Stimulated activated CD4-positive, alpha-beta T cell treated with anti-CD3 and anti-CD28 coated beads, Interleukin-4, amount 100 ng/mL, for 24 hours (primary cell): ENCODE results near the gene SYTL2.
"Not testable (repeated sequence)": the region's sequence is repeated elsewhere in the genome, so short reads cannot be mapped to it uniquely, and the experiment has no call there.

Source experiments
- DNase-seq: peaks from one replicate; pipeline ENCODE4 v3.0.0-alpha.2; 2020

SYTL2 gene

GRCh38 chr11:85787809-85788760 lies 22.9 kb downstream of the SYTL2 start:
- no peak for DNase-seq

GRCh38 chr11:85787168-85787567 lies 23.8 kb downstream of the SYTL2 start:
- DNase-seq: no peak

- no peak for DNase-seq
These were observed 26.3 kb downstream of the SYTL2 start for GRCh38 chr11:85784480-85785265.

GRCh38 chr11:85783758-85784157 lies 27.2 kb downstream of the SYTL2 start:
- no peak for DNase-seq

GRCh38 chr11:85780780-85781517 lies 30.0 kb downstream of the SYTL2 start:
- DNase-seq: not testable (repeated sequence)

GRCh38 chr11:85779956-85780640 lies 30.8 kb downstream of the SYTL2 start:
- no peak for DNase-seq

GRCh38 chr11:85777603-85777972 lies 33.4 kb downstream of the SYTL2 start:
- DNase-seq: not testable (repeated sequence)

GRCh38 chr11:85776951-85777602 lies 33.9 kb downstream of the SYTL2 start:
- no peak for DNase-seq

- no peak for DNase-seq
These were observed 36.5 kb downstream of the SYTL2 start for GRCh38 chr11:85774256-85775101.

- DNase-seq: no peak
These were observed 38.2 kb downstream of the SYTL2 start for GRCh38 chr11:85772695-85773094.

- DNase-seq: no peak
These were observed 39.4 kb downstream of the SYTL2 start for GRCh38 chr11:85771568-85771967.

GRCh38 chr11:85769771-85770170 lies 41.2 kb downstream of the SYTL2 start:
- no peak for DNase-seq

GRCh38 chr11:85768473-85769146 lies 42.3 kb downstream of the SYTL2 start:
- peak; percentile 13 for DNase-seq

GRCh38 chr11:85767246-85767945 lies 43.5 kb downstream of the SYTL2 start:
- no peak for DNase-seq

- DNase-seq: no peak
These were observed 44.2 kb downstream of the SYTL2 start for GRCh38 chr11:85766721-85767161.

GRCh38 chr11:85764796-85765195 lies 46.1 kb downstream of the SYTL2 start:
- no peak for DNase-seq

GRCh38 chr11:85762226-85762625 lies 48.7 kb downstream of the SYTL2 start:
- no peak for DNase-seq

- no peak for DNase-seq
These were observed 51.0 kb downstream of the SYTL2 start for GRCh38 chr11:85759915-85760314.

GRCh38 chr11:85758480-85759039 lies 52.4 kb downstream of the SYTL2 start:
- DNase-seq: no peak
